Activated CD8-positive, alpha-beta T cell treated with anti-CD3 and anti-CD28 coated beads for 36 hours (primary cell): ENCODE data around the gene PSMB5. TPM values are rescaled to one million over a fixed set of nuclear protein-coding genes. Genes with fewer than 3 reads are reported as not detected.

ENCODE experiments used
- ATAC-seq: fragments of 200-7000 bp; cut with Tn5 transposase; one replicate; pipeline ENCODE4 v1.10.0; 2021; ENCODE audit warnings: mild to moderate bottlenecking, moderate library complexity
- CTCF ChIA-PET: fragments of 350-600 bp; sonication (Branson Sonifier 250); formaldehyde crosslinking; loops from one replicate; lab custom pipeline; 2021; ENCODE audit warnings: antibody characterized with exemption; lab: Charles Lee
- POLR2A ChIA-PET: fragments of 350-600 bp; sonication (Branson Sonifier 250); formaldehyde crosslinking; loops from one replicate; lab custom pipeline; 2021; ENCODE audit warnings: antibody characterized with exemption; lab: Charles Lee
- DNase-seq: peaks from one replicate; pipeline ENCODE4 v3.0.0-alpha.2; 2020
- H3K27ac Mint-ChIP-seq: one replicate; pipeline ENCODE4 v1.8.0; 2021; ENCODE audit warnings: mild to moderate bottlenecking, mixed read lengths
- H3K27me3 Mint-ChIP-seq: one replicate; pipeline ENCODE4 v1.8.0; 2021; ENCODE audit warnings: mixed read lengths
- H3K36me3 Mint-ChIP-seq: one replicate; pipeline ENCODE4 v1.8.0; 2021; ENCODE audit warnings: low read depth, mixed read lengths
- H3K4me1 Mint-ChIP-seq: one replicate; pipeline ENCODE4 v1.8.0; 2021; ENCODE audit warnings: low read depth, mixed read lengths
- H3K4me3 Mint-ChIP-seq: one replicate; pipeline ENCODE4 v1.8.0; 2021; ENCODE audit warnings: mild to moderate bottlenecking, moderate library complexity, mixed read lengths
- H3K9me3 Mint-ChIP-seq: one replicate; pipeline ENCODE4 v1.8.0; 2021; ENCODE audit warnings: mixed read lengths
- CTCF ChIP-seq: fragments of 200-600 bp; IDR thresholded peaks from one replicate; pipeline ENCODE4 v1.8.0; 2022; ENCODE audit warnings: antibody characterized with exemption, mild to moderate bottlenecking
- intact Hi-C: fragments of 100-400 bp; cut with micrococcal nuclease; formaldehyde crosslinking; loops from one replicate; pipeline ENCODE4 v1.10.0; 2022
- total RNA-seq, 2 experiments: library from RNA; stranded (reverse); gene quantifications; one replicate each; pipeline ENCODE4 v1.2.3, GENCODE V29; 2021

Gene PSMB5
- total RNA-seq, 2 experiments from 2014 or later, result 119 to 120 TPM

- peaks cover 36% of the 10 kb centered on the region for H3K4me1 Mint-ChIP-seq
- intact Hi-C loops, result no loop called here
- CTCF ChIA-PET, result interaction anchor here (0.7 to 12.3 kb wide), 81 partner anchors 6 to 507 kb away, joined by 3 to 196 read pairs (median 5); partner anchors contain the start of genes ACIN1, AJUBA, C14orf119 and CDH24
- peaks cover 60% of the 10 kb centered on the region for H3K36me3 Mint-ChIP-seq
- H3K27ac Mint-ChIP-seq, result peak overlapping the region; percentile 69
- DNase-seq (no peak), ATAC-seq (no peak)
- TF ChIP-seq CTCF, result no peak
- H3K27me3 Mint-ChIP-seq, result no peaks in the 10 kb centered on the region
- H3K4me3 Mint-ChIP-seq, result no peak overlapping the region
- no peaks in the 10 kb centered on the region for H3K9me3 Mint-ChIP-seq
- POLR2A ChIA-PET, result interaction anchor here (0.8 to 1.9 kb wide), 9 partner anchors 9 to 461 kb away, joined by 3 to 12 read pairs (median 4); partner anchors contain the start of genes AJUBA, CDH24 and HAUS4
Observed at GRCh38 chr14:23067847-23068788, 33.4 kb upstream of the PSMB5 start.

- CTCF ChIA-PET, result interaction anchor here (1.0 to 12.3 kb wide), 16 partner anchors 7 to 119 kb away, joined by 3 to 196 read pairs (median 28); partner anchors contain the start of genes ACIN1, AJUBA, C14orf119 and CDH24
- no peak for DNase-seq
- intact Hi-C loops, result no loop called here
- Mint-ChIP-seq H3K4me3 (no peak overlapping the region), H3K27me3 (no peaks in the 10 kb centered on the region), H3K4me1 (peaks cover 34% of the 10 kb centered on the region), H3K36me3 (peaks cover 68% of the 10 kb centered on the region), H3K9me3 (no peaks in the 10 kb centered on the region), H3K27ac (no peak overlapping the region)
- no peak for TF ChIP-seq CTCF
- ATAC-seq, result no peak
- POLR2A ChIA-PET, result interaction anchor here (1.0 to 1.9 kb wide), 3 partner anchors 9 to 53 kb away, joined by 3 to 5 read pairs (median 4); no protein-coding TSS in a partner anchor
Observed at GRCh38 chr14:23066855-23067744, 32.4 kb upstream of the PSMB5 start.

GRCh38 chr14:23066368-23066767 lies 31.7 kb upstream of the PSMB5 start:
- Mint-ChIP-seq H3K9me3 (no peaks in the 10 kb centered on the region), H3K27ac (no peak overlapping the region), H3K36me3 (peaks cover 64% of the 10 kb centered on the region), H3K4me3 (no peak overlapping the region), H3K4me1 (peaks cover 27% of the 10 kb centered on the region), H3K27me3 (no peaks in the 10 kb centered on the region)
- intact Hi-C loops, result no loop called here
- POLR2A ChIA-PET, result interaction anchor here (1.0 kb wide), 1 partner anchor 8 kb away, joined by 3 read pairs; no protein-coding TSS in a partner anchor
- TF ChIP-seq CTCF, result no peak
- no peak for ATAC-seq
- no peak for DNase-seq
- CTCF ChIA-PET, result interaction anchor here (1.0 to 16.5 kb wide), 9 partner anchors 8 to 119 kb away, joined by 3 to 201 read pairs (median 27); partner anchors contain the start of gene CDH24

GRCh38 chr14:23063601-23064000 lies 28.9 kb upstream of the PSMB5 start:
- H3K4me3 Mint-ChIP-seq, result no peak overlapping the region
- ATAC-seq (no peak), DNase-seq (no peak)
- ChIA-PET POLR2A (interaction anchor here (1.1 to 2.2 kb wide), 2 partner anchors 8 to 57 kb away, joined by 4 to 7 read pairs; no protein-coding TSS in a partner anchor), CTCF (interaction anchor here (1.8 to 16.5 kb wide), 5 partner anchors 11 to 91 kb away, joined by 5 to 518 read pairs (median 201); partner anchors contain the start of gene AJUBA)
- intact Hi-C loops, result no loop called here
- peaks cover 11% of the 10 kb centered on the region for H3K4me1 Mint-ChIP-seq
- peaks cover 62% of the 10 kb centered on the region for H3K36me3 Mint-ChIP-seq
- no peaks in the 10 kb centered on the region for H3K27me3 Mint-ChIP-seq
- no peak overlapping the region for H3K27ac Mint-ChIP-seq
- no peak for TF ChIP-seq CTCF
- H3K9me3 Mint-ChIP-seq, result no peaks in the 10 kb centered on the region
